Measurements from ENCODE around the gene TRIOBP.

The TRIOBP gene

GRCh38 chr22:37817705-37818408 lies 121.0 kb downstream of the TRIOBP start (continued):
- TF ChIP-seq ZNF280D (tag by site-specific recombination; IDR thresholded peaks at IDR 0.05) (no peak), ZNF518A (tag by site-specific recombination; conservative IDR thresholded peaks at IDR 0.05; ENCODE audit: low read depth) (no peak), ZNF18 (tag by site-specific recombination; IDR thresholded peaks at IDR 0.05) (no peak), ZNF26 (tag by site-specific recombination; IDR thresholded peaks at IDR 0.05) (no peak), ZNF488 (tag by site-specific recombination; IDR thresholded peaks at IDR 0.05) (no peak), ZNF292 (tag by site-specific recombination; IDR thresholded peaks at IDR 0.05; ENCODE audit: borderline replicate concordance, low read depth) (no peak), PRDM6 (tag by site-specific recombination; IDR thresholded peaks at IDR 0.05) (no peak), ZBTB44 (tag by site-specific recombination; IDR thresholded peaks at IDR 0.05) (no peak), ZNF670 (tag by site-specific recombination; IDR thresholded peaks at IDR 0.05; ENCODE audit: low read depth) (no peak), TCF7L2 (IDR thresholded peaks at IDR 0.05; ENCODE audit: borderline replicate concordance, low read depth, low read length) (no peak), KLF16 (tag by site-specific recombination; IDR thresholded peaks at IDR 0.05) (peak; percentile 67; the same call in 1 of the 2 replicates), ZNF792 (tag by site-specific recombination; IDR thresholded peaks at IDR 0.05) (no peak), ZNF426 (tag by site-specific recombination; IDR thresholded peaks at IDR 0.05) (no peak), PRDM4 (tag by site-specific recombination; IDR thresholded peaks at IDR 0.05) (no peak), KLF10 (tag by site-specific recombination; IDR thresholded peaks at IDR 0.05) (no peak), ZNF112 (tag by site-specific recombination; IDR thresholded peaks at IDR 0.05) (no peak), KLF8 (tag by site-specific recombination; IDR thresholded peaks at IDR 0.05) (peak; percentile 60; the same call in 1 of the 2 replicates), HOXD13 (CRISPR knock-in tag; IDR thresholded peaks at IDR 0.05; ENCODE audit: borderline replicate concordance) (no peak), ZNF433 (tag by site-specific recombination; IDR thresholded peaks at IDR 0.05; ENCODE audit: low read depth) (no peak), ZNF473 (tag by site-specific recombination; IDR thresholded peaks at IDR 0.05) (no peak)

Data from HEK293 (cell line).